ENCODE results near the gene KLHL29. TPM values are rescaled to one million over a fixed set of nuclear protein-coding genes. Genes with fewer than 3 reads are reported as not detected.

Gene KLHL29
- total RNA-seq, 3 donors from 2014 or later (not counting 1 experiment from before 2014, with no cell fraction given): 0.24 to 0.43 (median 0.33) TPM

DNA sequence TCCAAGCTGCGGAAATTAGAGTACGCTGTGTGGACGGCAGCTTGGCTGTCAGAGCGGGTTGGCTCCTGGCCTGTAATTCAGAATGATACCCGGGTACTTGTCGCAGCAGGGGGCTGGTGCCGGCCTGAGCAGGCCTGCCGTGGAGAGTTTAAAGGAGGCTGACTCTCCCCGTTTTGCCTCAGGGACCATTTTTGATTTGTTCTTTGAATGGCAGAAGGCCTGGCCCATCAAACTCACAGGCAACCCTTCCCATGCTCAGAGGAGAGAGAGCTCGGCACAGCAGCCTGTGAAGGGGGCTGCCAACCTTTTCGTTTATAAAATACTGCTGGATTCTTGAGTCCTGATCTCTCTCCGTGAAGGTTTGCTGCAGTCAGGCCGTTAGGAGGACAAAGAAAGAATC is 151.3 kb downstream of the KLHL29 start:
- H3K4me1 ChIP-seq (ENCODE audit: control insufficient read depth, insufficient read depth, low read length): peaks cover 26% of the 10 kb centered on the region

DNA sequence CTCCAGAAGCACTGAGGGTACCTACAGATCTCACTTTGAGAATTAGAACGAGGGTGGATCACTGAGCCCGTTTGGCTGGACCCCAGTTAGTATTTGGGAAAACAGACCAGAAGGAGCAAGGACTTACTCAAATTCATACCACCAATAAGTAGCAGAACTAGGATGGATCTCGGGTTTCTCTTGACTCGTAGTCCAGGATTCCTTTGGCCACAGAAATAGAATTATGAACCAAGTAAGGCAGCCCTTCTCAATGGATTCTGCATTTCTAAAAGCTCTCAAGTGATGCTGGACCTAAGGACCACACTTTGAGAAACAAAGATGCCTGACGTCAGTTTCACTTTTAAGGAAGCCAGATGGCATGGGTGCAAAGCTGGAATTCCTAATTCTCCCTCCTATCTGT is 153.0 kb downstream of the KLHL29 start:
- H3K36me3 ChIP-seq (ENCODE audit: control insufficient read depth, insufficient read depth, low read length): no peaks in the 10 kb centered on the region

More for the DNA sequence above, 151.3 kb downstream of the KLHL29 start:
- 86% methylated on average over 13 of the region's 13 CpGs for WGBS (ENCODE audit: insufficient coverage)
- ATAC-seq (no peak), DNase-seq (no peak)
- Mint-ChIP-seq H3K27me3 (ENCODE audit: low read depth in 2 of 2) (peaks cover 0 to 5% of the 10 kb centered on the region in 2 donors), H3K9me3 (no peaks in the 10 kb centered on the region), H3K4me1 (peaks cover 9 to 20% of the 10 kb centered on the region in 2 donors), H3K36me3 (no peaks in the 10 kb centered on the region), H3K4me3 (no peak overlapping the region), H3K27ac (no peak overlapping the region)
- Histone ChIP-seq H3K4me3 (ENCODE audit: low read length) (no peak overlapping the region), H3K27me3 (ENCODE audit: control insufficient read depth, insufficient read depth, low read length) (no peaks in the 10 kb centered on the region), H3K27ac (ENCODE audit: low read length) (no peak overlapping the region), H3K36me3 (ENCODE audit: control insufficient read depth, insufficient read depth, low read length) (no peaks in the 10 kb centered on the region), H3K9me3 (ENCODE audit: control insufficient read depth, insufficient read depth, low read length) (no peaks in the 10 kb centered on the region)
- intact Hi-C loops (cut with micrococcal nuclease): no loop called here
- TF ChIP-seq, protein P1, sequence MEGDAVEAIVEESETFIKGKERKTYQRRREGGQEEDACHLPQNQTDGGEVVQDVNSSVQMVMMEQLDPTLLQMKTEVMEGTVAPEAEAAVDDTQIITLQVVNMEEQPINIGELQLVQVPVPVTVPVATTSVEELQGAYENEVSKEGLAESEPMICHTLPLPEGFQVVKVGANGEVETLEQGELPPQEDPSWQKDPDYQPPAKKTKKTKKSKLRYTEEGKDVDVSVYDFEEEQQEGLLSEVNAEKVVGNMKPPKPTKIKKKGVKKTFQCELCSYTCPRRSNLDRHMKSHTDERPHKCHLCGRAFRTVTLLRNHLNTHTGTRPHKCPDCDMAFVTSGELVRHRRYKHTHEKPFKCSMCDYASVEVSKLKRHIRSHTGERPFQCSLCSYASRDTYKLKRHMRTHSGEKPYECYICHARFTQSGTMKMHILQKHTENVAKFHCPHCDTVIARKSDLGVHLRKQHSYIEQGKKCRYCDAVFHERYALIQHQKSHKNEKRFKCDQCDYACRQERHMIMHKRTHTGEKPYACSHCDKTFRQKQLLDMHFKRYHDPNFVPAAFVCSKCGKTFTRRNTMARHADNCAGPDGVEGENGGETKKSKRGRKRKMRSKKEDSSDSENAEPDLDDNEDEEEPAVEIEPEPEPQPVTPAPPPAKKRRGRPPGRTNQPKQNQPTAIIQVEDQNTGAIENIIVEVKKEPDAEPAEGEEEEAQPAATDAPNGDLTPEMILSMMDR (IDR thresholded peaks at IDR 0.05): no peak

DNA sequence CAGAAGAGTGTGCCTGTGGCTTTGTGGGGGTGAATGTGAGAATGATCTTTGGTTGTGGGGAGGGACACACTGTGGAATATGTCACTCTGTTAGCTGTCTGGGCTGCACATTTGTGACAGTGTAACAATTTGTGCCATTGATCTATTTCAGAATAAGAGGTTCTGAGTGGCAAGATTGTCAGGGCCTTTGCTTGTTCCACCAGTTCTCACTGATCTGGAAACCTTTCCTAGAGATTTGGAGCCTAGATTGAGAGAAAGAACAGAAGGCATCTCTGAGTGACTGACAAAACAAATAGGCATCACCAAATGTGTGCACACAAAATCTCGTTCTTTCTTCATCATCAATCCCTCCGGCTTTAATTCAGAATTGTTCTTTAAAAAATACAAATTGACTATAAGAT is 153.6 kb downstream of the KLHL29 start:
- Histone ChIP-seq H3K9me3 (ENCODE audit: control insufficient read depth, insufficient read depth, low read length) (no peaks in the 10 kb centered on the region), H3K36me3 (ENCODE audit: control insufficient read depth, insufficient read depth, low read length) (no peaks in the 10 kb centered on the region), H3K27ac (ENCODE audit: low read length) (no peak overlapping the region), H3K4me1 (ENCODE audit: control insufficient read depth, insufficient read depth, low read length) (peaks cover 4% of the 10 kb centered on the region), H3K4me3 (ENCODE audit: low read length) (no peak overlapping the region), H3K27me3 (ENCODE audit: control insufficient read depth, insufficient read depth, low read length) (no peaks in the 10 kb centered on the region)
- intact Hi-C loops (cut with micrococcal nuclease): no loop called here
- DNase-seq: no peak
- no peak for ATAC-seq
- H3K9me3 Mint-ChIP-seq: no peaks in the 10 kb centered on the region
- H3K27ac Mint-ChIP-seq: no peak overlapping the region
- H3K27me3 Mint-ChIP-seq (ENCODE audit: low read depth in 2 of 2): peaks cover 0 to 9% of the 10 kb centered on the region in 2 donors
- H3K4me3 Mint-ChIP-seq: no peak overlapping the region
- H3K4me1 Mint-ChIP-seq: peaks cover 0 to 7% of the 10 kb centered on the region in 2 donors
- no CpG with 5 or more reads among the region's 2 CpGs for WGBS (ENCODE audit: insufficient coverage)
- H3K36me3 Mint-ChIP-seq: no peaks in the 10 kb centered on the region
- TF ChIP-seq, protein P1 (IDR thresholded peaks at IDR 0.05): no peak

More for the DNA sequence above, 153.0 kb downstream of the KLHL29 start:
- Histone ChIP-seq H3K27me3 (ENCODE audit: control insufficient read depth, insufficient read depth, low read length) (no peaks in the 10 kb centered on the region), H3K9me3 (ENCODE audit: control insufficient read depth, insufficient read depth, low read length) (no peaks in the 10 kb centered on the region), H3K4me1 (ENCODE audit: control insufficient read depth, insufficient read depth, low read length) (peaks cover 9% of the 10 kb centered on the region), H3K27ac (ENCODE audit: low read length) (no peak overlapping the region), H3K4me3 (ENCODE audit: low read length) (no peak overlapping the region)
- no peaks in the 10 kb centered on the region for H3K9me3 Mint-ChIP-seq
- peaks cover under 1 to 9% of the 10 kb centered on the region in 2 donors for H3K4me1 Mint-ChIP-seq
- H3K4me3 Mint-ChIP-seq: no peak overlapping the region
- no peak overlapping the region for H3K27ac Mint-ChIP-seq
- intact Hi-C loops (cut with micrococcal nuclease): no loop called here
- WGBS (ENCODE audit: insufficient coverage): 80% methylated on average over 5 of the region's 5 CpGs
- no peaks in the 10 kb centered on the region for H3K36me3 Mint-ChIP-seq
- TF ChIP-seq, protein P1 (IDR thresholded peaks at IDR 0.05): no peak
- H3K27me3 Mint-ChIP-seq (ENCODE audit: low read depth in 2 of 2): peaks cover 0 to 9% of the 10 kb centered on the region in 2 donors
- ATAC-seq (no peak), DNase-seq (no peak)

DNA sequence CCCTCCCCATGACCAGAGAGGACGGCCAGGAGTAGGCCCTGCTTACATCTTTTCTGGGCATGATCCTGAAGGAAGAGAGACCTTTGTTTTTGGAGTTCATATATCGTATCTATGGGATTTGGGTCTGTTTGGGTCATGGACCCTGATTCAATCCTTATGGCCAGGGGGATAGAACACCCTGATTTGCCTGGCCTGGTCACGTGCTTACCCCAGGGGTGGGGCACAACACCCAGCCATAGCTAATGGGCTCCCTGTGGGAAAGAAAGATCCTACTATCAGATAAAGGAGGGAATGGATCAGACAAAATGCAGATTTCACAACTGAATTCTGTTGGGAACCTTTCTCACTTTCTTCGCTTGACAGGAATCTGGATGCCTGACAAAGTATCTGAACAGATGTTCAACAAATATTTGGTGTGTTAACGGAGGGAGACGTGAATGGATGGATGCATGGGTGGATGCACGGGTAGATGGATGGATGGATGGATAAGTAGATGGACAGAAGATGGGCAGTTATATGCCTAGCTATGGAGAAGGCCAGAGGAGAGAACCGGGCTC is 155.9 kb downstream of the KLHL29 start:
- H3K4me1 Mint-ChIP-seq: no peaks in the 10 kb centered on the region
- H3K27me3 Mint-ChIP-seq (ENCODE audit: low read depth in 2 of 2): peaks cover 0 to 12% of the 10 kb centered on the region in 2 donors
- WGBS (ENCODE audit: insufficient coverage): 94% methylated on average over 8 of the region's 8 CpGs
- H3K4me3 Mint-ChIP-seq: no peak overlapping the region
- no peak overlapping the region for H3K27ac Mint-ChIP-seq
- no peak for ATAC-seq
- Histone ChIP-seq H3K27me3 (ENCODE audit: control insufficient read depth, insufficient read depth, low read length) (no peaks in the 10 kb centered on the region), H3K4me1 (ENCODE audit: control insufficient read depth, insufficient read depth, low read length) (peaks cover 3% of the 10 kb centered on the region), H3K36me3 (ENCODE audit: control insufficient read depth, insufficient read depth, low read length) (no peaks in the 10 kb centered on the region), H3K27ac (ENCODE audit: low read length) (no peak overlapping the region), H3K4me3 (ENCODE audit: low read length) (no peak overlapping the region), H3K9me3 (ENCODE audit: control insufficient read depth, insufficient read depth, low read length) (no peaks in the 10 kb centered on the region)
- H3K9me3 Mint-ChIP-seq: no peaks in the 10 kb centered on the region
- H3K36me3 Mint-ChIP-seq: no peaks in the 10 kb centered on the region
- no peak for DNase-seq
- TF ChIP-seq, protein P1 (IDR thresholded peaks at IDR 0.05): no peak
- intact Hi-C loops (cut with micrococcal nuclease): no loop called here
